ENCODE measurements around the gene TFG. TPM values are rescaled to one million over a fixed set of nuclear protein-coding genes. Genes with fewer than 3 reads are reported as not detected.

Gene TFG
- total RNA-seq, 3 donors from 2014 or later, result 82.0 to 125 (median 95.2) TPM

DNA sequence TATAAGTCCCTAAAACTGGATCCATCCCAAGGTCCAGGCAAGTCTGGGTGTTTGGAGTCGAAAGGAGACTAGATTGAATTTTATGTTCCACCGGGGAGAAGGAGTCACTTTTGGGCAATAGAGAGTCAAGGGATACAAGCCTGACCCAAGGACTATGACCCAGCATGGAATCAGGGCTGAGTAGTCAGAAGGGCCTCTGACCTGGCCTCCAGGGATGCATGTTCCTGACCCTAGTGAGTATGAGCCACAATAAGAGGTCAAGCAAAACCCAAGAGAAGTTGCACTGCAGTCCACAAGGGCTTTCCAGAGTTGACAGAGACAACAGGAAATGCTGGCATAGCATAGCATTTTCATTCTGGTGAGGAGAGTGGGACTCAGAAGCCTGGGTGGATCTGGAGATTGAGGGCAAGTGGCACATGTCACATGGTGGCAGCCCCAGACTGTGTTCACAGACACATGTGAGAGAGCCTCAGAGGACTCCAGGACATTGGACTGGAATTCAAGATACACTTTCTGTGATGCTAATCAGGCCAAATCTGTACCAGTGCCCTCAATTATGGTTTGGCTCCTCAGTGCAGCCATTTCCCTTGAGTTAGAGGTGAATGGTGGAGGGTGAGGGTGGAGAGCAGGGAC, 66.9 kb downstream of the TFG start:
- no peaks in the 10 kb centered on the region for H3K4me1 ChIP-seq (ENCODE audit: low read depth)
- TF ChIP-seq, protein P1, sequence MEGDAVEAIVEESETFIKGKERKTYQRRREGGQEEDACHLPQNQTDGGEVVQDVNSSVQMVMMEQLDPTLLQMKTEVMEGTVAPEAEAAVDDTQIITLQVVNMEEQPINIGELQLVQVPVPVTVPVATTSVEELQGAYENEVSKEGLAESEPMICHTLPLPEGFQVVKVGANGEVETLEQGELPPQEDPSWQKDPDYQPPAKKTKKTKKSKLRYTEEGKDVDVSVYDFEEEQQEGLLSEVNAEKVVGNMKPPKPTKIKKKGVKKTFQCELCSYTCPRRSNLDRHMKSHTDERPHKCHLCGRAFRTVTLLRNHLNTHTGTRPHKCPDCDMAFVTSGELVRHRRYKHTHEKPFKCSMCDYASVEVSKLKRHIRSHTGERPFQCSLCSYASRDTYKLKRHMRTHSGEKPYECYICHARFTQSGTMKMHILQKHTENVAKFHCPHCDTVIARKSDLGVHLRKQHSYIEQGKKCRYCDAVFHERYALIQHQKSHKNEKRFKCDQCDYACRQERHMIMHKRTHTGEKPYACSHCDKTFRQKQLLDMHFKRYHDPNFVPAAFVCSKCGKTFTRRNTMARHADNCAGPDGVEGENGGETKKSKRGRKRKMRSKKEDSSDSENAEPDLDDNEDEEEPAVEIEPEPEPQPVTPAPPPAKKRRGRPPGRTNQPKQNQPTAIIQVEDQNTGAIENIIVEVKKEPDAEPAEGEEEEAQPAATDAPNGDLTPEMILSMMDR (IDR thresholded peaks at IDR 0.05), result no peak
- H3K9me3 ChIP-seq, result no peaks in the 10 kb centered on the region
- intact Hi-C loops (cut with DNase I, micrococcal nuclease), result no loop called here
- no peak for ATAC-seq
- no peaks in the 10 kb centered on the region for H3K36me3 ChIP-seq (ENCODE audit: low read depth)
- H3K4me3 ChIP-seq, result no peak overlapping the region
- no peak for DNase-seq

DNA sequence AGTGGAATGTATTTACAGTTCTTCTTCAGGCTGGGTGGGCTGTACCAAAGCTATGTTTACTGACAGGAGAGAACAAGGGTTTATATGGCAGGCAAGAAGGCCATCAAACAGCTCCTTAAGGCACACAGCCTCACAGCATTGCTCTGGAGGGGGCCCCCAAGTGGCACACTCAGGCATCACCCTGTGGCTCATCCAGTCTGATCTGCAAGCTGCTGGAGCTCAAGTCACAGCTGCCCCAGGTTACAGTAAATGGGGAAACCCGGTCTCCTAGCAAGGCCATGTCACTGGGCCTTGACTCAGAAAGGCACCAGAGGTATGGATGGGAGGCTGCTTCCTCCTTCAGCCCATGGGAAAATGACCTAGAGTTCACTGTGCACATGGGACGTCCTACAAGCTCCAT, 67.5 kb downstream of the TFG start:
- Histone ChIP-seq H3K4me1 (ENCODE audit: low read depth) (no peaks in the 10 kb centered on the region), H3K4me3 (no peak overlapping the region), H3K9me3 (no peaks in the 10 kb centered on the region), H3K36me3 (ENCODE audit: low read depth) (no peaks in the 10 kb centered on the region)
- no peak for DNase-seq
- no peak for ATAC-seq
- intact Hi-C loops (cut with DNase I, micrococcal nuclease), result no loop called here
- TF ChIP-seq, protein P1 (IDR thresholded peaks at IDR 0.05), result no peak

DNA sequence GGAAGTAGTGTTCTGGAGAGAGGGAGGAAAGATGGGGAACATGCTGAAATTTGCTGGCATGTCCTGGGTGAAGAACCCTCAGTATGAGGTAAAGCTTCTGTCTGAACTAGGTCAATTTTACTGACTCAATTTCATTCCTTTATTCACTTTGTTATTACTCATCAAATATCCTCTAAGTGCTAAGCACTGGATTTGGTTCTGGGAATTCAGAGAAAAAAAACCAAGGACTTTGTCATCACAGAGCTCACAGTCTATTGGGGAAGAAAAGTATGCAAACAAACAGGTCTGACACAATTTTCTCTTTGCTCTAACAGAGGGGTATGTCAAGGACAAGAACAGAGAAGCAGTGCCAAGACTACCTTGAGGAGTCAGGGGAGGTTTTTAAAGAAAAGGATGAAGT, 68.0 kb downstream of the TFG start:
- H3K9me3 ChIP-seq, result no peaks in the 10 kb centered on the region
- DNase-seq (no peak), ATAC-seq (no peak)
- H3K36me3 ChIP-seq (ENCODE audit: low read depth), result no peaks in the 10 kb centered on the region
- H3K4me3 ChIP-seq, result no peak overlapping the region
- no peaks in the 10 kb centered on the region for H3K4me1 ChIP-seq (ENCODE audit: low read depth)
- intact Hi-C loops (cut with DNase I, micrococcal nuclease), result no loop called here
- TF ChIP-seq, protein P1 (IDR thresholded peaks at IDR 0.05), result no peak

DNA sequence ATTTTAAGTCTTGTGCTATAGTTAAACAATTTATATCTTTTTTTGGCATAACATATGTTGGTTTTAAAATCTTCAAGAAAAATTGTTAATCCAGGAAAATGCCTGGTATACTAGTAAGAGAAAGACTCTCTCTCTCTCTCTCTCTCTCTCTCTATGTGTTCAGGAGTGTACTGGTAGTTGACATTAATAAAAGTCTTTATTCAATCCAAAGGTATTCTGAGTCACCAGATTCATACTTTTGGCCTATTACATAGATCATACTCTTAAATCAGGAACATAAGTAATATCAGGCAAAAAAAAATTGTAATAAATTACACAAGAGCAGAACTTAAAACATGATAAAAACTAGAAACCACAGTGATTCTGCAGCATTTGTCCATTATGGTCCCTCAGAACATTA, 70.2 kb downstream of the TFG start:
- no peaks in the 10 kb centered on the region for H3K9me3 ChIP-seq
- no peak overlapping the region for H3K4me3 ChIP-seq
- H3K36me3 ChIP-seq (ENCODE audit: low read depth), result no peaks in the 10 kb centered on the region
- intact Hi-C loops (cut with DNase I, micrococcal nuclease), result no loop called here
- TF ChIP-seq, protein P1 (IDR thresholded peaks at IDR 0.05), result no peak
- DNase-seq, result no peak
- no peaks in the 10 kb centered on the region for H3K4me1 ChIP-seq (ENCODE audit: low read depth)
- no peak for ATAC-seq

DNA sequence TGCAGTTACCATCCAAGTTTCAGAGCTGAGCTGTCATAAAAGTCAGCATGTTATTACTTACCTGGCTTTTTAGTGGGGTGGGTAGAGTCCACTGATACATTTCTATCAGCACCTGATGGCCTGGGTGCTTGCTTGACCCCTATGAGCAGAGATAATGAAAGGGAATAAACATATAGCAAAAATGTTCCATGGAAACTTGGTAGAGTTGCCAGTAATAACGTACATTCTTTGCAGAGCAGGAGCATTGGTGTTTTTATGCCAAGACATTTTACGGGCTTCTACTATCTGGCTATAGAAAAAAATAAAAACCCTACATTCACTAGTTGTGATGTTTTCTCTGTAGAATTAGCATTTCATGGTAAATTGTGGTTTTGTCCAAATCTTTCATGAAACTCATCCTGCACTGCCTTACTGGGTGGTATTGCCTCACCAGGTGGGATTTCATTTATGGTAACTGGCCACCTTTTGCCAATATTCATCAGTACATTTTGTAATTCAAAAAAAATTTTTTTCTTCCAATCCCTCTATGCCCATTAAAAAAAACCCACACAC, 70.9 kb downstream of the TFG start:
- H3K4me3 ChIP-seq, result no peak overlapping the region
- DNase-seq, result no peak
- intact Hi-C loops (cut with DNase I, micrococcal nuclease), result no loop called here
- TF ChIP-seq, protein P1 (IDR thresholded peaks at IDR 0.05), result no peak
- no peak for ATAC-seq
- no peaks in the 10 kb centered on the region for H3K9me3 ChIP-seq
- no peaks in the 10 kb centered on the region for H3K36me3 ChIP-seq (ENCODE audit: low read depth)
- no peaks in the 10 kb centered on the region for H3K4me1 ChIP-seq (ENCODE audit: low read depth)
